ENCODE results near the gene INIP.

INIP gene

DNA sequence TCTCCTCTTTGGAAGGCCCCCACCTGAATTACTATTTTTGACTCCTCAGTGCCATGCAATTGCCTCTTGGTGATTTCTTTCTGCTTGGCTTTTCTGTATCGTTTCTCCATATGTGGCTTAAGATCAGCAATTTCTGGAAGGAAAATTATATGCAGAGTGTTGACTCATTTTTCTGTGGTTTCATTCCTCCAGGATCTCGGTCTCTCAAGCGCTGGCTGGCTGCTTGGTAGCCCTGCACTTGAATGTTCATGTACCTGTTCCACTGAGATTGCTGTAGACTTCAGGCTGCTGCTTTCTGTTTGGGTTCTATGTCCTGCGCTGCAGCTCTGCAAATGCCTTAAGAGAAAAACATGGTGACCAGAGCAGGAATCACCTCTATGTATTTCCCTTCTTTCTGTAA lies 77.6 kb downstream of the INIP start:
- TF ChIP-seq, protein P1, sequence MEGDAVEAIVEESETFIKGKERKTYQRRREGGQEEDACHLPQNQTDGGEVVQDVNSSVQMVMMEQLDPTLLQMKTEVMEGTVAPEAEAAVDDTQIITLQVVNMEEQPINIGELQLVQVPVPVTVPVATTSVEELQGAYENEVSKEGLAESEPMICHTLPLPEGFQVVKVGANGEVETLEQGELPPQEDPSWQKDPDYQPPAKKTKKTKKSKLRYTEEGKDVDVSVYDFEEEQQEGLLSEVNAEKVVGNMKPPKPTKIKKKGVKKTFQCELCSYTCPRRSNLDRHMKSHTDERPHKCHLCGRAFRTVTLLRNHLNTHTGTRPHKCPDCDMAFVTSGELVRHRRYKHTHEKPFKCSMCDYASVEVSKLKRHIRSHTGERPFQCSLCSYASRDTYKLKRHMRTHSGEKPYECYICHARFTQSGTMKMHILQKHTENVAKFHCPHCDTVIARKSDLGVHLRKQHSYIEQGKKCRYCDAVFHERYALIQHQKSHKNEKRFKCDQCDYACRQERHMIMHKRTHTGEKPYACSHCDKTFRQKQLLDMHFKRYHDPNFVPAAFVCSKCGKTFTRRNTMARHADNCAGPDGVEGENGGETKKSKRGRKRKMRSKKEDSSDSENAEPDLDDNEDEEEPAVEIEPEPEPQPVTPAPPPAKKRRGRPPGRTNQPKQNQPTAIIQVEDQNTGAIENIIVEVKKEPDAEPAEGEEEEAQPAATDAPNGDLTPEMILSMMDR (IDR thresholded peaks at IDR 0.05; ENCODE audit: low read depth, low read length), result no peak

More for the DNA sequence above, 77.6 kb downstream of the INIP start:
- DNase-seq (ENCODE audit: low read depth in 2 of 2), result no peak
- H3K4me3 ChIP-seq (replicated peaks in 1 of 2; ENCODE audit: low read depth in 2 of 2, low read length in 2 of 2), result no peak overlapping the region
